Loucy (cell line): ENCODE data around the gene PPIP5K1.
"Not testable (repeated sequence)": the region's sequence is repeated elsewhere in the genome, so short reads cannot be mapped to it uniquely, and the experiment has no call there.

Source experiments
- H2AFZ ChIP-seq: fragments of 200-600 bp; sonication (generic); 2 replicates; pipeline ENCODE4 v1.6.0; 2016; ENCODE audit warnings: antibody characterized with exemption, mild to moderate bottlenecking, low read length, moderate library complexity
- H3F3A ChIP-seq: fragments of 200-600 bp; 2 replicates; pipeline ENCODE4 v1.6.0; 2016; ENCODE audit warnings: antibody characterized with exemption, low read depth, mild to moderate bottlenecking
- H3K27me3 ChIP-seq: fragments of 200-600 bp; sonication (generic); 2 replicates; pipeline ENCODE4 v1.6.1; 2014; ENCODE audit warnings: low read length, mild to moderate bottlenecking; ENCODE audit not compliant: insufficient read depth, poor library complexity, severe bottlenecking
- H3K36me3 ChIP-seq: fragments of 200-600 bp; sonication (generic); 2 replicates; pipeline ENCODE4 v1.6.1; 2016; ENCODE audit warnings: low read length; ENCODE audit not compliant: insufficient read depth
- H3K4me1 ChIP-seq: fragments of 200-600 bp; sonication (generic); 2 replicates; pipeline ENCODE4 v1.5.1; 2014; ENCODE audit warnings: low read length, mild to moderate bottlenecking; ENCODE audit not compliant: insufficient read depth, poor library complexity, severe bottlenecking
- H3K4me2 ChIP-seq: fragments of 200-600 bp; sonication (generic); 2 replicates; pipeline ENCODE4 v1.6.0; 2014; ENCODE audit warnings: antibody characterized with exemption, low read length, low read depth, mild to moderate bottlenecking; ENCODE audit not compliant: poor library complexity, severe bottlenecking
- H3K4me3 ChIP-seq: fragments of 200-600 bp; sonication (generic); 2 replicates; pipeline ENCODE4 v1.5.1; 2014; ENCODE audit warnings: low read length, mild to moderate bottlenecking, mixed read lengths; ENCODE audit not compliant: poor library complexity, severe bottlenecking
- H3K79me2 ChIP-seq: fragments of 200-600 bp; sonication (generic); 2 replicates; pipeline ENCODE4 v1.6.1; 2014; ENCODE audit warnings: low read length; ENCODE audit not compliant: insufficient read depth
- H3K9ac ChIP-seq: fragments of 200-600 bp; sonication (generic); 2 replicates; pipeline ENCODE4 v1.6.0; 2014; ENCODE audit warnings: mild to moderate bottlenecking, low read depth, low read length, moderate library complexity; ENCODE audit not compliant: poor library complexity, severe bottlenecking
- H3K9me2 ChIP-seq: fragments of 200-600 bp; sonication (generic); replicated peaks from 2 replicates; pipeline ENCODE4 v1.6.1; 2016; ENCODE audit warnings: low read depth, low read length, mixed read lengths
- H3K9me3 ChIP-seq: fragments of 200-600 bp; sonication (generic); 2 replicates; pipeline ENCODE4 v1.6.1; 2014; ENCODE audit warnings: mild to moderate bottlenecking, antibody characterized with exemption, low read length, low read depth; ENCODE audit not compliant: insufficient read depth
- H4K20me1 ChIP-seq: fragments of 200-600 bp; sonication (generic); 2 replicates; pipeline ENCODE4 v1.6.0; 2014; ENCODE audit warnings: antibody characterized with exemption, low read length, mild to moderate bottlenecking; ENCODE audit not compliant: insufficient read depth, poor library complexity, severe bottlenecking
- EZH2phosphoT487 ChIP-seq: fragments of 200-600 bp; IDR thresholded peaks from 2 replicates; pipeline ENCODE4 v1.6.1; 2018; ENCODE audit warnings: antibody characterized with exemption, mild to moderate bottlenecking, moderate library complexity, borderline replicate concordance
- TF ChIP-seq, protein P1 (sequence below): fragments of 200-600 bp; sonication (generic); conservative IDR thresholded peaks from 2 replicates; pipeline ENCODE4 v1.5.1; 2014; ENCODE audit warnings: mild to moderate bottlenecking, antibody characterized with exemption, low read length

Gene PPIP5K1

DNA sequence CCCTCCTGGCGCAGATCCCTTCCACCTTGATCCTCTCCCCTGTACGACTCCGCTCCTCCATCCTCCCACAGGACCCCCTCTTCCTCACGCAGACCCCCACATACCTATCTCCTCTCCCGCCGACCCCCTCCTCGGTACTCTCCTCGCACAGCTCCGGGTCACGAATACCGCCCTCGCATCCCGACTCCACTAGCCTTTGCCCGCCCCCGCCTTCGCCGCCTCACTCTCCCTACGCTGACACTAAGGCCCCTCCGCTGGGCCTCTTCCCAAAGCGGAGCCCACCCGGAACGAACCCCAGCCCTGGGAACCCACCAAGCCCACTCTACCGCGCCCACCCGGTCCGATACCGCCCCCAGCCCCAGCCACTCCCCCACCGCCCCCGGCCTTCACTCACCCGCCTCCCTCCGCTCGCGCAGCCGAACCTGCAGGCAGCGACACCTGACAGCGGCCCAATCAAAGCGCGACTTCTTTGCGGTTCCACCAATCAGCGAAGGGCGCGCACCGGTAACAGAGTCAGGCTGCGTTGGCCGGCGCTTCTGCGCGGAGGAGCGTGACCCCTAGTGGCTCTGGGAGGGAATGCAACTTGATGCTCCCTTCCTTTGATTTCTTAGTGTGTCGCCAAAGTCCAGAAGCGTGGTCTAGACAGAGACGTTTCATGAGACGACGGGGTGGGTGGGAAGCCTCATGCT lies at the start of gene PPIP5K1:
Gene PPIP5K1, minus strand, starts transcription at position 431 of the 689 bp plus-strand sequence. CDS start 5,704 bp downstream, outside the sequence.
- not testable (repeated sequence) for H3K4me3 ChIP-seq, H3K9me2 ChIP-seq, H3K79me2 ChIP-seq, H3K4me2 ChIP-seq, H4K20me1 ChIP-seq, H2AFZ ChIP-seq, H3K4me1 ChIP-seq, H3K9ac ChIP-seq, H3K27me3 ChIP-seq, H3F3A ChIP-seq, H3K36me3 ChIP-seq, H3K9me3 ChIP-seq

GRCh38 chr15:43638464-43639204 lies 48.6 kb upstream of the PPIP5K1 start:
- H3K36me3 ChIP-seq, H3K4me3 ChIP-seq, H3K4me1 ChIP-seq, H3K9ac ChIP-seq, H2AFZ ChIP-seq, H3K4me2 ChIP-seq, H3K9me2 ChIP-seq, H4K20me1 ChIP-seq, H3F3A ChIP-seq, H3K27me3 ChIP-seq, H3K79me2 ChIP-seq, H3K9me3 ChIP-seq: not testable (repeated sequence)

DNA sequence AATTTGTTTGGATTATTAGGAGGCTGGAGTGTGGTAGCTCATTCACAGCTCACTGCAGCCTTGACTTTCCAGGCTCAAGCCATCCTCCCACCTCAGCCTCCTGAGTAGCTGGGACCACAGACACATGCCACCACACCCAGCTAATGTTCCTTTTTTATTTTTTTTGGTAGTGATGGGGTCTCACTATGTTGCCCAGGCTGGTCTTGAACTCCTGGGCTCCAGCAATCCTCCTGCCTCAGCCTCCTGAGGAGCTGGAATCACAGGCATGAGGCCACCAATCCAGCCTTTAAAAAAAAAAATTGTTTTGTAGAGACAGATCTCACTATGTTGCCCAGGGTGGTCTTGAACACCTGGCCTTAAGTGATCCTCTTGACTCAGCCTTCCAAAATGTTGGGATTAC lies 36.9 kb upstream of the PPIP5K1 start:
- not testable (repeated sequence) for H3K79me2 ChIP-seq, H3K9me3 ChIP-seq, H3K4me1 ChIP-seq, H3F3A ChIP-seq, H3K27me3 ChIP-seq, H3K9ac ChIP-seq, H3K9me2 ChIP-seq, H3K4me3 ChIP-seq, H2AFZ ChIP-seq, H3K36me3 ChIP-seq, H3K4me2 ChIP-seq, H4K20me1 ChIP-seq

- H3K9me3 ChIP-seq = no peaks in the 10 kb centered on the region
- H3K4me1 ChIP-seq = no peaks in the 10 kb centered on the region
- no peaks in the 10 kb centered on the region for H3K9me2 ChIP-seq
- no peak overlapping the region for H3K4me2 ChIP-seq
- H3K27me3 ChIP-seq = no peaks in the 10 kb centered on the region
- no peaks in the 10 kb centered on the region for H3F3A ChIP-seq
- TF ChIP-seq, protein P1, sequence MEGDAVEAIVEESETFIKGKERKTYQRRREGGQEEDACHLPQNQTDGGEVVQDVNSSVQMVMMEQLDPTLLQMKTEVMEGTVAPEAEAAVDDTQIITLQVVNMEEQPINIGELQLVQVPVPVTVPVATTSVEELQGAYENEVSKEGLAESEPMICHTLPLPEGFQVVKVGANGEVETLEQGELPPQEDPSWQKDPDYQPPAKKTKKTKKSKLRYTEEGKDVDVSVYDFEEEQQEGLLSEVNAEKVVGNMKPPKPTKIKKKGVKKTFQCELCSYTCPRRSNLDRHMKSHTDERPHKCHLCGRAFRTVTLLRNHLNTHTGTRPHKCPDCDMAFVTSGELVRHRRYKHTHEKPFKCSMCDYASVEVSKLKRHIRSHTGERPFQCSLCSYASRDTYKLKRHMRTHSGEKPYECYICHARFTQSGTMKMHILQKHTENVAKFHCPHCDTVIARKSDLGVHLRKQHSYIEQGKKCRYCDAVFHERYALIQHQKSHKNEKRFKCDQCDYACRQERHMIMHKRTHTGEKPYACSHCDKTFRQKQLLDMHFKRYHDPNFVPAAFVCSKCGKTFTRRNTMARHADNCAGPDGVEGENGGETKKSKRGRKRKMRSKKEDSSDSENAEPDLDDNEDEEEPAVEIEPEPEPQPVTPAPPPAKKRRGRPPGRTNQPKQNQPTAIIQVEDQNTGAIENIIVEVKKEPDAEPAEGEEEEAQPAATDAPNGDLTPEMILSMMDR = no peak
- no peak for TF ChIP-seq EZH2phosphoT487
- H3K79me2 ChIP-seq = no peaks in the 10 kb centered on the region
- H3K9ac ChIP-seq = no peak overlapping the region
- no peaks in the 10 kb centered on the region for H3K36me3 ChIP-seq
- no peak overlapping the region for H3K4me3 ChIP-seq
- no peaks in the 10 kb centered on the region for H4K20me1 ChIP-seq
- no peak overlapping the region for H2AFZ ChIP-seq
Observed at GRCh38 chr15:43625106-43625505, 35.1 kb upstream of the PPIP5K1 start.

- not testable (repeated sequence) for H3K4me2 ChIP-seq, H3K79me2 ChIP-seq, H4K20me1 ChIP-seq, H2AFZ ChIP-seq, H3K36me3 ChIP-seq, H3K4me3 ChIP-seq, H3K9ac ChIP-seq, H3K9me3 ChIP-seq, H3F3A ChIP-seq, H3K4me1 ChIP-seq, H3K9me2 ChIP-seq, H3K27me3 ChIP-seq
Observed at GRCh38 chr15:43622068-43622799, 32.2 kb upstream of the PPIP5K1 start.

- H3K79me2 ChIP-seq, H3K36me3 ChIP-seq, H3K4me1 ChIP-seq, H3K4me3 ChIP-seq, H4K20me1 ChIP-seq, H3K27me3 ChIP-seq, H3F3A ChIP-seq, H3K4me2 ChIP-seq, H3K9me3 ChIP-seq, H3K9me2 ChIP-seq, H2AFZ ChIP-seq, H3K9ac ChIP-seq: not testable (repeated sequence)
Observed at GRCh38 chr15:43618700-43619099, 28.7 kb upstream of the PPIP5K1 start, which contains the start of gene STRC. Gene STRC (minus strand): TSS chr15:43618800. CDS start chr15:43618722, 78 bp downstream.
